Measurements from ENCODE around the gene TAPBPL.
"Not testable (repeated sequence)": the region's sequence is repeated elsewhere in the genome, so short reads cannot be mapped to it uniquely, and the experiment has no call there.

- not testable (repeated sequence) for TF ChIP-seq CTCF (conservative IDR thresholded peaks at IDR 0.05; ENCODE audit: low read length); EZH2phosphoT487 (IDR thresholded peaks at IDR 0.05; ENCODE audit: borderline replicate concordance)
Measured at GRCh38 chr12:6490673-6491072, 38.8 kb downstream of the TAPBPL start.
